Osteoblast (primary cell): ENCODE results near the gene CASKIN1. TPM values are rescaled to one million over a fixed set of nuclear protein-coding genes. Genes with fewer than 3 reads are reported as not detected.

Experiments
- DNase-seq: peaks from one replicate; pipeline ENCODE4 v3.0.0; 2011; ENCODE audit warnings: low spot score, mixed read lengths; ENCODE audit not compliant: insufficient read length; ENCODE audit errors: missing footprints
- H2AFZ ChIP-seq: 2 replicates; pipeline ENCODE4 v1.6.0; 2011; ENCODE audit warnings: mild to moderate bottlenecking, low read length
- H3K27ac ChIP-seq: 2 replicates; pipeline ENCODE4 v1.5.1; 2011; ENCODE audit warnings: mild to moderate bottlenecking, low read depth, low read length, moderate library complexity
- H3K27me3 ChIP-seq: 2 replicates; pipeline ENCODE4 v1.6.0; 2012; ENCODE audit warnings: mild to moderate bottlenecking, control low read depth, inconsistent platforms, low read length, moderate library complexity; ENCODE audit not compliant: insufficient read depth
- H3K36me3 ChIP-seq: 2 replicates; pipeline ENCODE4 v1.5.1; 2011; ENCODE audit warnings: mild to moderate bottlenecking, low read length, control low read depth, moderate library complexity; ENCODE audit not compliant: insufficient read depth
- H3K4me1 ChIP-seq: 2 replicates; pipeline ENCODE4 v1.5.1; 2011; ENCODE audit warnings: mild to moderate bottlenecking, low read length, control low read depth, moderate library complexity; ENCODE audit not compliant: insufficient read depth
- H3K4me2 ChIP-seq: 2 replicates; pipeline ENCODE4 v1.6.0; 2011; ENCODE audit warnings: mild to moderate bottlenecking, low read length; ENCODE audit not compliant: insufficient read depth
- H3K4me3 ChIP-seq: fragments of 200-600 bp; sonication (generic); 3 replicates; pipeline ENCODE4 v1.5.1; 2012; ENCODE audit warnings: mild to moderate bottlenecking, low read length, inconsistent platforms; ENCODE audit not compliant: insufficient read depth
- H3K79me2 ChIP-seq: 2 replicates; pipeline ENCODE4 v1.6.0; 2012; ENCODE audit warnings: mild to moderate bottlenecking, low read length, control low read depth, inconsistent platforms; ENCODE audit not compliant: insufficient read depth
- H3K9me3 ChIP-seq: 2 replicates; pipeline ENCODE4 v1.5.1; 2011; ENCODE audit warnings: low read depth, low read length, control low read depth
- H4K20me1 ChIP-seq: 2 replicates; pipeline ENCODE4 v1.6.0; 2012; ENCODE audit warnings: mild to moderate bottlenecking, low read length, control low read depth; ENCODE audit not compliant: insufficient read depth
- total RNA-seq: library from RNA; depleted of rRNA; stranded (reverse); fragments of >200 nt; gene quantifications from 2 replicates; pipeline ENCODE4 v1.2.3, GENCODE V29; 2012
- TF ChIP-seq, protein P1 (sequence below): IDR thresholded peaks from 2 replicates; pipeline ENCODE4 v1.5.1; 2011; ENCODE audit warnings: mild to moderate bottlenecking, low read depth, low read length, moderate library complexity; ENCODE audit errors: extremely low read depth

The CASKIN1 gene, protein sequence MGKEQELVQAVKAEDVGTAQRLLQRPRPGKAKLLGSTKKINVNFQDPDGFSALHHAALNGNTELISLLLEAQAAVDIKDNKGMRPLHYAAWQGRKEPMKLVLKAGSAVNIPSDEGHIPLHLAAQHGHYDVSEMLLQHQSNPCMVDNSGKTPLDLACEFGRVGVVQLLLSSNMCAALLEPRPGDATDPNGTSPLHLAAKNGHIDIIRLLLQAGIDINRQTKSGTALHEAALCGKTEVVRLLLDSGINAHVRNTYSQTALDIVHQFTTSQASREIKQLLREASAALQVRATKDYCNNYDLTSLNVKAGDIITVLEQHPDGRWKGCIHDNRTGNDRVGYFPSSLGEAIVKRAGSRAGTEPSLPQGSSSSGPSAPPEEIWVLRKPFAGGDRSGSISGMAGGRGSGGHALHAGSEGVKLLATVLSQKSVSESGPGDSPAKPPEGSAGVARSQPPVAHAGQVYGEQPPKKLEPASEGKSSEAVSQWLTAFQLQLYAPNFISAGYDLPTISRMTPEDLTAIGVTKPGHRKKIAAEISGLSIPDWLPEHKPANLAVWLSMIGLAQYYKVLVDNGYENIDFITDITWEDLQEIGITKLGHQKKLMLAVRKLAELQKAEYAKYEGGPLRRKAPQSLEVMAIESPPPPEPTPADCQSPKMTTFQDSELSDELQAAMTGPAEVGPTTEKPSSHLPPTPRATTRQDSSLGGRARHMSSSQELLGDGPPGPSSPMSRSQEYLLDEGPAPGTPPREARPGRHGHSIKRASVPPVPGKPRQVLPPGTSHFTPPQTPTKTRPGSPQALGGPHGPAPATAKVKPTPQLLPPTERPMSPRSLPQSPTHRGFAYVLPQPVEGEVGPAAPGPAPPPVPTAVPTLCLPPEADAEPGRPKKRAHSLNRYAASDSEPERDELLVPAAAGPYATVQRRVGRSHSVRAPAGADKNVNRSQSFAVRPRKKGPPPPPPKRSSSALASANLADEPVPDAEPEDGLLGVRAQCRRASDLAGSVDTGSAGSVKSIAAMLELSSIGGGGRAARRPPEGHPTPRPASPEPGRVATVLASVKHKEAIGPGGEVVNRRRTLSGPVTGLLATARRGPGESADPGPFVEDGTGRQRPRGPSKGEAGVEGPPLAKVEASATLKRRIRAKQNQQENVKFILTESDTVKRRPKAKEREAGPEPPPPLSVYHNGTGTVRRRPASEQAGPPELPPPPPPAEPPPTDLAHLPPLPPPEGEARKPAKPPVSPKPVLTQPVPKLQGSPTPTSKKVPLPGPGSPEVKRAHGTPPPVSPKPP (N-terminal part only)
- not detected in 2 replicates for total RNA-seq

DNA sequence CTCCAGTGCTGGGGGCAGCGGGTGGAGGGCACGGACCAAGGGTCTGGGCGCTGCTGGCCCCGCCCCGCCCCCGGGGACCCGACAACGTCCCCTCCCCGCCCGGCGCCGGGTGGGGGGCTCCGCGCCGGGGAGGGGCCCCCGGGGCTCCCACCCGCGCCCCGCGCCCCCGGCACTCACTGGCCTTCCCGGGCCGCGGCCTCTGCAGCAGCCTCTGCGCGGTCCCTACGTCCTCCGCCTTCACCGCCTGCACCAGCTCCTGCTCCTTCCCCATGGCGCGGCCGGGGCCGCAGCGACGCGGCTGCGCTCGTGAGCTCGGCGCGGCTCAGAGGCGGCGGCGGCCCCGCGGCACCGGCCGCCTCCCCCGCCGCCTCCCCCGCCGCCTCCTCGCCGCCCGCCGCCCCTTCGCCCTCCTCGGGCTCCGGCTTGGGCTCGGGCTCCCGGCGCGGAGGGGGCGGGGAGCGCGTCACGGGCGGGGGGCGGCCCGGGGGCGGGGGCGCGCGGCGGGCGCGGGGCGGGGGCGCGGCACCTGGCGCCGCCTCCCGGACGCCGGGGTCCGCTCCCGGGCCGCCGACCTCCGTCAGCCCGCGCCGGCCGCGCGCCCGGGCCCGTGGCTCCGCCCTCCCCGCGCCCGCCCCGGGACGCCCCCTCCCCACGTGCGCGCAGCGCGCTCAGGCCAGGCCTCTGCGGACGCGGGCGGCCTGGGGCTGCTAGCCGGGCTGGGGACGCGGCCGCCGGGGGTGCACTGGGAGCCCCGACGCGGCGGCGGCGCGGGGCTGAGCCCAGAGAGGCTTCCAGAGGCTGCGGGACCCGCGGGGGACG is at the start of gene CASKIN1:
TSS of gene CASKIN1 (minus strand) at position 444 of the 819 bp plus-strand sequence. CDS start at position 271, 173 bp downstream.
- Histone ChIP-seq H3K9me3 (no peaks in the 10 kb centered on the region), H3K27ac (no peak within 1 kb of the TSS), H3K36me3 (no peaks in the 10 kb centered on the region), H3K4me3 (no peak within 1 kb of the TSS), H3K79me2 (no peaks in the 10 kb centered on the region), H3K27me3 (peaks cover 55% of the 10 kb centered on the region), H3K4me2 (no peak within 1 kb of the TSS), H4K20me1 (no peaks in the 10 kb centered on the region), H3K4me1 (no peaks in the 10 kb centered on the region), H2AFZ (no peak within 1 kb of the TSS)
- TF ChIP-seq, protein P1, sequence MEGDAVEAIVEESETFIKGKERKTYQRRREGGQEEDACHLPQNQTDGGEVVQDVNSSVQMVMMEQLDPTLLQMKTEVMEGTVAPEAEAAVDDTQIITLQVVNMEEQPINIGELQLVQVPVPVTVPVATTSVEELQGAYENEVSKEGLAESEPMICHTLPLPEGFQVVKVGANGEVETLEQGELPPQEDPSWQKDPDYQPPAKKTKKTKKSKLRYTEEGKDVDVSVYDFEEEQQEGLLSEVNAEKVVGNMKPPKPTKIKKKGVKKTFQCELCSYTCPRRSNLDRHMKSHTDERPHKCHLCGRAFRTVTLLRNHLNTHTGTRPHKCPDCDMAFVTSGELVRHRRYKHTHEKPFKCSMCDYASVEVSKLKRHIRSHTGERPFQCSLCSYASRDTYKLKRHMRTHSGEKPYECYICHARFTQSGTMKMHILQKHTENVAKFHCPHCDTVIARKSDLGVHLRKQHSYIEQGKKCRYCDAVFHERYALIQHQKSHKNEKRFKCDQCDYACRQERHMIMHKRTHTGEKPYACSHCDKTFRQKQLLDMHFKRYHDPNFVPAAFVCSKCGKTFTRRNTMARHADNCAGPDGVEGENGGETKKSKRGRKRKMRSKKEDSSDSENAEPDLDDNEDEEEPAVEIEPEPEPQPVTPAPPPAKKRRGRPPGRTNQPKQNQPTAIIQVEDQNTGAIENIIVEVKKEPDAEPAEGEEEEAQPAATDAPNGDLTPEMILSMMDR = no peak
- peak; percentile 96 for DNase-seq

DNA sequence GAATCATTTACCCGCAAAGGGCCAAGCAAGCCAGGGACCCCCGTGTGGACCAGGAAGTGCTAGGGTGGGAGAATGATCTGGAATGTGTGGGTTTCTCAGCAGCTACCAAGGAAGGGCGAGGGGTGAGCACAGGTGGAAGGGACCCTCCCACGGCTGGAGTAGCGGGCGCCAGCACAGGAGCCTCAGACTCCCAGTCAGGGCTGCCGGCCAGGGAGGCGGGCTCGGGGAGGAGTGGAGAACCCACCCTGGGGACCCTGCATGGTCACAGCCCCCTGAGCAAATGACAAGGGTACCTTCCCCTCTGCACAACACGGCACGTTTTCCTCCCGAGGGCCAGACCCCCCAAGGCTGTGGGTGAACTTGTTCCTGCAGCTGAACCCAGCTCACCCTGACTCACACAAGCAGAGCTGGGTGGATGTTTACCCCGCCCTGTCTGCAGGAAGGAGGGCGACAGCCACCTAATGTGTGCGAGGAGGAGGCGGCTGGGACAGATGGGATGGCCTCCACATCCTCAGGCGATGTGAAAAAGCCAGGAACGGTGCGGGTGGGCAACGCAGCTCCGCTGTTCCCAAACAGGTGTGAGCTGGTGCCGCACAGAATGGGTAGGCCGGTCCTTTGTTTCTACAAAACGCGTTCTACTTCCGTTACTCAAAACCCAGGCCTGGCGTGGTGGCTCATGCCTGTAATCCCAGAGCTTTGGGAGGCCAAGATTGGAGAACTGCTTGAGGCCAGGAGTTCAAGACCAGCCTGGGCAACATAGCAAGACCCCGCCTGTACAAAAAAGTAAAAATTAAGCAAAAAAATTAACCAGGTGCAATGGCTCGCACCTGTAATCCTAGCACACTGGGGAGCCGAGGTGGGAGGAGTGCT is 48.8 kb upstream of the CASKIN1 start:
- Histone ChIP-seq H3K36me3 (peaks cover 37% of the 10 kb centered on the region), H3K79me2 (peaks cover 9% of the 10 kb centered on the region), H3K9me3 (no peaks in the 10 kb centered on the region), H3K4me2 (no peak overlapping the region), H4K20me1 (peaks cover 10% of the 10 kb centered on the region), H3K4me3 (no peak overlapping the region), H3K27ac (no peak overlapping the region), H3K4me1 (peaks cover 1% of the 10 kb centered on the region), H2AFZ (no peak overlapping the region), H3K27me3 (no peaks in the 10 kb centered on the region)
- TF ChIP-seq, protein P1 = no peak
- peak; percentile 66 for DNase-seq

DNA sequence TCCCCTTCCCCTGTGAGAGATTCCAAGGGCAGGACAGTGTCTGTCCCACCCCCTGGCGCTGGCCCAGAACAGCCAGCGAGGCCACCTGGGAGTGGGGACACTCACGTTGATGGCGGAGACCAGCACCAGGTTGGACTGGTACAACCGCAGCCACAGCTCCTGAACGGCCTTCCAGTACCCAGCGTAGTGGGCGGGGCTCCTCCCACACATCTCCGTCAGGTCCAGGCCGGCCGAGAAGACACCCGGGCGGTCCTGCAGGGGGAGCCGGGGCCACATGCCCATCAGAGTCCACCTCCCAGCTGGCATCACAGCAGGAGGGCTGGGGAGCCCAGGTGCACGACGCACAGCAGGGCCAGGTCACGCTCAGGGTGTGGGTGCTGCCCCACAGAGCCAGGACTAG is 47.9 kb upstream of the CASKIN1 start:
- H3K9me3 ChIP-seq = no peaks in the 10 kb centered on the region
- peaks cover 10% of the 10 kb centered on the region for H4K20me1 ChIP-seq
- no peak overlapping the region for H3K4me3 ChIP-seq
- no peak overlapping the region for H3K27ac ChIP-seq
- no peaks in the 10 kb centered on the region for H3K27me3 ChIP-seq
- peak; percentile 82 for DNase-seq
- H3K79me2 ChIP-seq = peaks cover 7% of the 10 kb centered on the region
- TF ChIP-seq, protein P1 = no peak
- H2AFZ ChIP-seq = no peak overlapping the region
- H3K4me2 ChIP-seq = no peak overlapping the region
- no peaks in the 10 kb centered on the region for H3K4me1 ChIP-seq
- H3K36me3 ChIP-seq = peaks cover 37% of the 10 kb centered on the region
